Activated gamma-delta T cell (primary cell): ENCODE results near the gene IL25.
"Not testable (repeated sequence)": the region's sequence is repeated elsewhere in the genome, so short reads cannot be mapped to it uniquely, and the experiment has no call there.

Source experiments
- DNase-seq: peaks from one replicate; lab custom pipeline; 2025; lab: John Stamatoyannopoulos, UW

Gene IL25

DNA sequence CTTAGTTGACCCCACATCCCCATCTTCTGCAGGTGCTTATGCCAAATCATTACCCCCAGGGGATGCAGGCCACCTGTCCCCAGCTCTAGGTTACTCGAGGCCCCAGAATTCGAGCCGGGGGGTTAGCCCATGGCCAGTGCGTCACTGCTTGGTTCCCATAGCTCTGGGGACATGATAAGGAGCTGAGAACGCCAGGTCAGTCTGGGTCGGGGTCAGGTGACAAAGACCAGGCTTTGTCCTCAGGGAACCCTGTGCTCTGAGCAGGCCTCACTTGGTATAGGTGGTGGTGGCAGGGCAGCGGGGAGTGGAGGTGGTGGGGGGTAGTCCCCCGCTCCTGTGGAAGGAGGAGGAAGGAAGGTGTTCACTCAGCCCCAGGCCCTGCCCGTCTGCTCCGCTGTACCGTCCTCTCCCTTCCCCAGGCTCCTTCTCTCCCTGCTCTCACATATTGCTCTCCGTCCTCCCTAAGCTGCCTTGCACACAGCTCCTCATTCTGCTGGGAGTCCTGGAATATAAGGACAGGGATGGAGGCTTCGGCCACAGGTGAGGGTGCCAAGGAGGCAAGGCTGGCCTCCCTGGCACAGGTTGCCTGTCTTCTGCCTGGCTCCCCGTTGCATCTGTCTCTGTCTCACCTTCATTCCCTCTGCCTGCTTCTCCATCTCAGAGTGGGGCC, 37.5 kb downstream of the IL25 start:
- DNase-seq = no peak

DNA sequence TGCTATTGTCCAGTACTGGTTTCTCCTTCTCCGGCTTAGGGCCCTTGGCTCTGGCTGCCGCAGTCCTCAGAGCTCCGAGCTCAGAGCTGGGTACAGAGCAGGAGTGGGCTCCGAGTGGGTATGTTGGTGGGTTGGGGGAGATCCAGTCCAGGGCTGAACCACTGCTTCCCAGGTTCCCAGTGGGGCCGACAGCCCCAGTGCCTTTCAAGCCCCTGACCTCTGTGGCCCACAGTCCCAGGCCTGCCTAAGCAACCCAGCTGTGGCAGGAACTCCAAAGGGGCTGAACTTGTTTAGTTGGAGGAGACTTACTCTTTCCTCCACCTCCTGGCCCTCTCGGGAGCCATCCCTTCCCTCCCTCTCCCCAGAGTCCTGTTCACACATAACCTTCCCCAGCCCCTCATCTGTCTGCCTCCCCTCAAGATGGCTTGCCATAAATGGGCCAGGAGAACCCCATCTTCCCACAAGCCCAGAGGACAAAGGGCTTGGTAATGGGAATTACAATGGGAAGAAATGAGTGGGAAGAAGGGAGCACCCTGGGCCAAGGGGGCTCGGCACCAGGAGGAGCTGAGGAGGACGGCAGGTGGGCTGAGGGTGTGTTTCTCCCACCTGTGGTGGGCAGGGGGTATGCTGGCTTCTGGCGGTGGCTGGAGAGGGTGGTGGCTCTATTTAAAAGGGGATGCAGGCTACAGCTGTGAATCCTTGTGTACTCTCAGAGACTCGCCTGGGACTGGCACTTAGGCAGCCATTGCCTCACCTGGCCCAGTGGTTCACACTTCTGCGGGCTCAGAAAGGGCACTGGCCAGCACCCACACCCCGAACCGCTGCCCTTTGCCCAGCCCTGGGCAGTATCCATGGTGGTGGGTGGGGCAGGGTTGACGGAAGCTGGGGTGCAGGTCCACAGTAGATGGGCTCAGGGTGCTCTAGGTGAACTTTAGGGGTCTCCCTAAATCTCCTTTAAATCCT, 39.2 kb downstream of the IL25 start:
- DNase-seq = no peak

DNA sequence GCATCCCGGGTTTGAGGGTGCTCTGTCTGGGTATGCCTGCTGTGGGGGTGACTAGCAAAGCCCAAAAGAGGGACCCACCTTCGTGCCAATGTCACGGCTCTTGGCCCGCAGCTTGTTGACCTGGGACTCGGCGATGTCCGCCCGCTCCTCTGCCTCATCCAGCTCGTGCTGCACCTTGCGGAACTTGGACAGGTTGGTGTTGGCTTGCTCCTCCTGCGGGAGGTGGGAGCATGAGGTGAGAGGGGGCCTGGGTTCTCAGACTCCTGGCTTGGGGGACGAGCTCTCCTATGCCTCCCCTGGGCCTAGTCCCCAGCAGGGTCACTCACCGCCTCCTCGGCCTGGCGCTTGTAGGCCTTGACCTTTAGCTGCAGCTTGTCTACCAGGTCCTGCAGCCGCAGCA, 41.1 kb downstream of the IL25 start:
- no peak for DNase-seq

DNA sequence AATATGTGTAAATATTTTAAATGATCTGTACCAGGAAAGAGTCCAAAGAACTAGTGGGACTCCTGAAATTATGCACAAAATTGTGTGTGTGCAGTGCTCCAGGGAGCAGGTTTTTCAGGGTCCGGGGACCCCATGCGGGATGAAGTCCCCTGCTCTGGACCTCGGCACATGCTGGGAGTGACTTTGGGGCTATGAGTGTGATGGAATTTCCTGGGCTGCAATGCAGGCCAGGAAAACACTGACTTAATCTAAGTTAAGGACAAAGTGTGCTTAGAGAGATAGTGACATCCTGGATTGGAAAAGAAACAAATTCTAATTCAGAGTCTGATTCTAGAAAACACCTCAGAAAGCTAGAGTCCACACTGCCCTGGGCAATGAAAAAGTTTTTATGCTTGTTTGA, 41.6 kb downstream of the IL25 start:
- DNase-seq = no peak

DNA sequence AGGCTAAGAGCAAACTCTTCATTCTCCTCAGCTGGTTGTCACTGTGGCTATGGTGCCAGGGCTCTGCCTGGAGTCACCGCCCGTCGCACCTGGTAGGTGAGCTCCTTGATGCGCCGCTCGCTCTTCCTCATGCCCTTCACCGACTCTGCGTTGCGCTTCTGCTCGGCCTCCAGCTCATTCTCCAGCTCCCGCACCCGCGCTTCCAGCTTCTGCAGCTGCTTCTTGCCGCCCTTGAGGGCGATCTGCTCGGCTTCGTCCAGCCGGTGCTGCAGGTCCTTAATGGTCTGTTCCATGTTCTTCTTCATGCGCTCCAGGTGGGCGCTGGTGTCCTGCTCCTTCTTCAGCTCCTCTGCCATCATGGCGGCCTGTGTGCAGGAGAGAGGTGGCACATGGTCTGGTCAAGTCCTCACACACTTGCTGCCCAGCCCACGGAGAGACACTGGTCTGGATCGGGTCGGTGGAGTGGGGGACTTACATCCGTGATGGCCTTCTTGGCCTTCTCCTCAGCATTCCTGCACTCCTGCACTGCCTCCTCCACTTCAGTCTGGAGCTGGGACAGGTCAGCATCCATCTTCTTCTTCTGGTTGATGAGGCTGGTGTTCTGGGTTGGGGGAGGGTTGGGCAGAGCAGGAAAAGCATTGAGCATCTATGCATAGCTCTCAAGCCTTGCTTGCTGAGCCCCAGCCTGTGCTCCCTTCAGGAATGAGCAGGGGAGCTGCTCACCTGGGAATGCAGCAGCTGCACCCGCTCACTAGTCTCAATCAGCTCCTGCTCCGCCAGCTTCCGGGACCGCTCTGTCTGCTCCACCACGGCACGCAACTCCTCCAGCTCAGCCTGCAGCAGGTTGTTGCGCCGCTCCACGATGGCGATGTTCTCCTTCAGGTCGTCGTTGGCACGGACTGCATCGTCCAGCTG, 42.6 kb downstream of the IL25 start:
- no peak for DNase-seq

DNA sequence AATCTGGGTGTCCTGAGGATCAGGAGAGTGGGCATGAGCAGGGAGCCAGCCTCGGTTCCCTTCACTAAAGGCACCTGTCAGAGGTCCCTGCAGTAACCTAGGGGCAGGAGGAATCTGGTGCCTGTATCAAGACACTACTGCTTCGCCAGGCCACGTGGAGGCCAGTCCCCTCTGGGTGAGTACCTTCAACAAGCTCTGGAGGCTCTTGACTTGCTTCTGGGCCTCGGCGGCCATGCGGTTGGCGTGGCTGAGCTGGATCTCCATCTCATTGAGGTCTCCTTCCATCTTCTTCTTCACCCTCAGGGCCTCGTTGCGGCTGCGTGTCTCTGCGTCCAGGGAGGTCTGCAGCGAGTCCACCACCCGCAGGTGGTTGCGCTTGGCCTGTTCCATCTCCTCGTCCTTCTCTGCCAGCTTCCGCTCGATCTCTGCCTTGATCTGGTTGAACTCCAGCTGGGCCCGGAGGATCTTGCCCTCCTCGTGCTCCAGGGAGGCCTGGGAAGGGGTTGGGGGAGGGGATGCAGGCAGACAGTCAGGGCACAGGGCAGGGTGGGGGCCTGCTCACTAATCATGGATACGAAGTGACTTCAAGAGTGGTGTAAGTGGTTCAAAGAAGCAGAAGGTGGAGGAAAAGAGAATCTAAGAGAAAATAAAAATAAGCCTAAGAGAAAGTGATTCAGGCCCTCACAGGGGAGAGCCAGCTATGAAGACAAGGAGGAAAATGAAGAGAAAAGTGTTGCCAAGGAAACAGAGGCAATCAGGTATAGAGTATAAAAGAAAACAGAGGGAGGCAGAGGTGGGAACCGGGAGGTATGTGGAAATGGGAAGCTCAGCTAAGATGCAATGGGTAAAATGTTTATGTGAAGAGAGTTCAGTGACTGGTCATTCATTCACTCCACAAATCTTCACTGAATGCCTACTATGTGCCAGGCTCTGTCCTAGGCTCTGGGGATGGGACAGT, 43.5 kb downstream of the IL25 start:
- no peak for DNase-seq

DNA sequence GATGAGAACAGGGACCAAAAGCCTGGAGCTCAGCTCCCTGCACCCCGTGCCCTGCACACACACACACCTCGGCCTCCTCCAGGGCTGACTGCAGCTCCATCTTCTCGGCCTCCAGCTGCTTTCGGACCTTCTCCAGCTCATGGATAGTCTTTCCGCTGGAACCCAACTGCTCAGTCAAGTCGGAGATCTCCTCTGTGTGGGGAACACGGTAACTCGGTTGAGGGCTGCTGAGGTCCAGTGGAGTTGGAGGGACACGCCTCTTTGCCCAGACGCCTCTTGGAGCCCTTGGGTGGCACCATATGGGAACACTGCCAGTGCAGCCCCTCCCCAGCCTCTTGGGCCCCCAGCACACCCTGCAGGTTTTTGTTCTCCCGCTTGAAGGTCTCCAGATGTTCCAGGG, 44.2 kb downstream of the IL25 start:
- DNase-seq = no peak

DNA sequence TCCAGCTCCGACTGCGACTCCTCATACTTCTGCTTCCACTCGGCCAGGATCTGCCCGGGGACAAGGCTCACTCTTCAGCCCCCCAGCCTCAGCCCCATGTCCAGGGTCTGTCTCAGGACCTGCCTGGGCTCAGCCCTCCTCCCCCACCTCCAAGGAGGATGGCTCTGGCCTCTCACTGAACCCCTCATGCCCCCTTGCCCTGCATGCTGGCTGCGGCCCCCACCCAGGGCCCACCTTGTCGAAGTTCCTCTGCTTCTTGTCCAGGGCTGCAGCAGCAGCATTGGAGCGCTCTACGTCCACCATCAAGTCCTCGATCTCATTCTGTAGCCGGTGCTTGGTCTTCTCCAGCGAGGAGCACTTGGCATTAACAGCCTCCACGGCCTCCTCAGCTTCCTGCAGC, 44.7 kb downstream of the IL25 start:
- DNase-seq = not testable (repeated sequence)

DNA sequence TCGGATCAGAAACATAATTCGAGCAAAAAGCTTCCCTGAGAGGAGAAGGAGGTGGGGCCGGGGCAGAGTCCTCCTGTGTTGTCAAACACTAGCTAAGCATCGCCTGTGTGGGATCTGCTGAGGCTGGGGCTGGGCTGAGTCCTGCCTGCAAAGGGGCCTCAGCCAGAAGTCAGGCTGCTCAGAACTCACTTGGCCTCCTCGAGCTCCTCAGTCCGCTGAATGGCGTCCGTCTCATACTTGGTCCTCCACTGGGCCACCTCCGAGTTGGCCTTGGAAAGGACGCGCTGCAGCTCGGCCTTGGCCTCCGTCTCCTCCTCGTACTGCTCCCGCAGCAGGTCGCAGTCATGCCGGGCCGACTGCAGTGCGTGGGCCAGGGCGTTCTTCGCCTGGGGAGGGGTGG, 45.4 kb downstream of the IL25 start:
- DNase-seq = no peak

DNA sequence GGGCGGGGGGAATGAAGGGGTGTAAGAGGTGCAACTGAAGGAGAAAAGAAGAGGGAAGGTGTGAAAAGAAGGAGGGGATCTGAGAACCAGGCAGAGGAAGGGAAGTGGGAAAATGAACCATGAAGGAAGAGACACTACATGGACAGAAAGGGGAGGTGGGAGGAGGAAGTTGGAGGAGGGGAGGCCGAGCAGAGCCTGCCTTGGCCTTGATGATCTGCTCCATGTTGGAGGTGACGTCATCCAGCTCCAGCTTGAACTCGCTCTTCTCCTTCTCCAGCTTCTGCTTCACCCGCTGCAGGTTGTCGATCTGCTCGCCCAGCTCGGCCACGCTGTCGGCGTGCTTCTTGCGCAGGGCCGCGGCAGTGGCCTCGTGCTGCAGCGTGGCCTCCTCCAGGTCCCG, 47.0 kb downstream of the IL25 start:
- DNase-seq = not testable (repeated sequence)

DNA sequence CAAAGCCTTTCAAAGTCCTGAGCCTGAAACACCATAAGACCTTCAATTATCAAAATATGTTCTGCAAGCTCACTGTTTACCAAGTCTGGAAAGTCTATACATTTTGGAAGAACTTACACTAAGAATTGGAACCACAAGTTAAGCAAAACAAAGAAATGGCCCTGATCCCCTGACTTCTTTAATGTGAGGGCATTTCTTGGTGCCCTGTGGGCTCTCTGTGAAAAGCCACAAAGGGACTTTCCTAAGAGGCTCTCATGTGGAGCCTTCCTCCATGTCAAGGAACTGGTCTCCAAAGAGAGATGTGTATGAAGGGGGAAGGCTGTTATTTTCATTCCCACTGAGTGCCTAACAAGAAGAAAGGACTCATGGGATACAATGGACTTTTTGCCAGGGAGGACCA, 49.0 kb downstream of the IL25 start:
- no peak for DNase-seq

DNA sequence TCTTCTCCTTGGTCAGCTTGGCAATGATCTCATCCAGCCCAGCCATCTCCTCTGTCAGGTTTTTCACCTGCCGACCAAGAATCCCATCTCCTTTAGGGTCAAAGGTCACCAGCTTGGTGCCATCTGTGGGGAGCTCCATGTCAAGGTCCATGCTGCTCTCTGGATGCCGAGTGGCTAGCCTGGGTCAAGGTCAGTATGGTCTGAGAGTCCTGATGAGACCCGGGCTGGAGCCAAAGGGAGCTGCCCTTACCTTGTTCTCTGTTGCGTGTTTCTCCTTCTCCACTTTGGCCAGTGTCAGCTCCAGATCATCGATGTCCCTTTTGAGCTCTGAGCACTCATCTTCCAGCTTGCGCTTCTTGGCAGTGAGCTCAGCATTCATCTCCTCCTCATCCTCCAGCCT, 51.0 kb downstream of the IL25 start:
- no peak for DNase-seq

DNA sequence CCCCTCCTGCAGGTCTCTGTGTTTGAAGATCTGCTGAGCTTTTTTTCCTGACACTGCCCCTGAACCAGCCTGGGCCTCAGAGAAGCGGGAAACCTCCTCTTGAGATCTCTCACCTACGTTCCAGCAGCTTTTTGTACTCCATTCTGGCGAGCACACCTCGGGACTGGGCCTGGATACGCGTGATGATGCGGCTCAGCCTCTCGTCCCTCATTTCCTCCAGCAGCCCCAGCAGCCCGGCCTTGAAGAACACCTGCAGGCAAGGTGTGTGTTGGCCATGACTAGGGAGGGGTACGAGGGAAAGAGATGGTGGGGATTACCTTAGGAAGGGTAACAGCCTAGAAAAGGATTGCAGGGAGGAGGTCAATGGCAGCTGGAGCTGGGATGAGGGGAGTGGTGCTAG, 52.6 kb downstream of the IL25 start:
- no peak for DNase-seq

DNA sequence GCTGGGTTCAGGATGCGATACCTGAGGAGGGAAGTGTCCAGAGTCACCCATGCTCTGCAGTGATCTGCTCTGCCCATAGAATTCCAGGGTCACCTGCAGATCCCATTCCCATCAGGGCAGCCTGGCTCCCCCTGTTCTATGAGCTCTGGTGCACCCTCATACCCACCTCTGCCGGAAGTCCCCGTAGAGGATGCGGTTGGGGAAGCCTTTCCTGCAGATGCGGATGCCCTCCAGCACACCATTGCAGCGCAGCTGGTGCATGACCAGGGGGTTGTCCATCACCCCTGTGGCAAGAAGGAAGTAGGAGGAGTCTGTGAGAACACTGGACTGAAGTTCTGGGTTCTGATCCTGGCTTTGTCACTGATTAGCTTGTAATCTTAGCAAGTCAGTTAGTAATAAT, 53.2 kb downstream of the IL25 start:
- not testable (repeated sequence) for DNase-seq
